Activated CD8-positive, alpha-beta memory T cell treated with anti-CD3 and anti-CD28 coated beads for 24 hours (primary cell): ENCODE measurements around the gene ARHGEF7.

Source experiments
- DNase-seq: peaks from one replicate; pipeline ENCODE4 v3.0.0-alpha.2; 2020

The ARHGEF7 gene

DNA sequence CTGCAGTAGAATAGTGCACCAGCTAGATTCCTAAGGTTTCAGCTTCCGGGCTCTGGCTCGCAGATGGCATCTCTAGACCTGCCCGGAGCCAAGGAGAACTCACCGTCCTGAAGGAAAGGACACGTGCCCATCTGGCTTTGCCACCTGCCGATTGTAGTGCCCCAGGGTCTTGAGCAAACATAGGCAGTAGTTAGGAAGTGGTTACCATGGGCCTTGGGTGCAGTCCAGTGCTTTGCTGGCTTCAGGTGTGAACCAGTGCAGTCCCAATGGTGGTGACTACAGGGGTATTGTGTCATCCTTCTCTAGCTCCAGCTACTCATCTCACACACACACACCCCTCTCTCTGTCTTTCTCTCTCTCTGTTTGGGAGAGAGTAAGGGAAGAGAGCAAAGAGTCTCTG, 143.9 kb downstream of the ARHGEF7 start:
- DNase-seq, result no peak

- DNase-seq, result no peak
Measured at GRCh38 chr13:111261326-111261725, 146.2 kb downstream of the ARHGEF7 start.

GRCh38 chr13:111262281-111262680, 147.2 kb downstream of the ARHGEF7 start:
- peak; percentile 50 for DNase-seq

GRCh38 chr13:111262715-111263114, 147.6 kb downstream of the ARHGEF7 start:
- no peak for DNase-seq

DNA sequence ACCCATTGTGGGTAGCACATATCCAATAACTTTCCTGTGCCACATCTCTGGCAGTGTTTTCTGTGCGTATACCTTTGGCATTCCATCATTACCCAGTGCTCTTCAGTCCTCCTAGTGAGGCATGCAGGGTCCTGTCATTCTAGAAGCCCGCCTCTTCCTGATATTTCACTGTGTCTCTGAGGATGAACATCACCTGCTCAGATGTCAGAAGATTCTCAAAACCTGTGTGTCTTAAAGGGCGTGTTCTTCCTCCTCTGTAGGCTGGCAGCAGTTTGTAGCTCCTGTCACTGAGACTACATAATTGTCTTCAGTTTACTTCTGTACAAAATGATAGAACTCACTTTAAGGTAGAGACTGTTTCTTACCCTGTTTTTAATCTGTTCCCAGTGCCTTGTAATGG, 148.5 kb downstream of the ARHGEF7 start:
- DNase-seq, result no peak

GRCh38 chr13:111265006-111265700, 150.0 kb downstream of the ARHGEF7 start:
- no peak for DNase-seq

- DNase-seq, result no peak
Measured at GRCh38 chr13:111265701-111266035, 150.6 kb downstream of the ARHGEF7 start.

DNA sequence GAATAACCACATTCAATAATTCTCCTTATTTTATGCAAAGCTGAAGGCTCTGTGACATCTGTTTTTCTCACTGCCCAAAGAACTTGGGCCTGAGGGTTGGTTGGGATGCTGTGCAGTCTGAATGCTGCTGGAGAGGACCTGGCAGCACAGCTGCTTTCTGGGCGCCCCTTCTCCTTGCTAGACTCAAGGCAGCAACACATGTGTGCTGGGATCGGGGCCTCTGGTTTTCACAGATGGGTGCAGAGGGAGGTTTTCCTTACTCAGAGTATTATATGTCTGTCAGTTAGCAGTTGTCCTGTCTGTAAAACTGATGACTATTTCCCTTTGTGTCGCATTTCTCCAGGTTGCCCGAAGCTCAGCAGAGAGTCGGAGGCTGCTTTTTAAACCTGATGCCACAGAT, 152.1 kb downstream of the ARHGEF7 start:
- DNase-seq, result no peak

DNA sequence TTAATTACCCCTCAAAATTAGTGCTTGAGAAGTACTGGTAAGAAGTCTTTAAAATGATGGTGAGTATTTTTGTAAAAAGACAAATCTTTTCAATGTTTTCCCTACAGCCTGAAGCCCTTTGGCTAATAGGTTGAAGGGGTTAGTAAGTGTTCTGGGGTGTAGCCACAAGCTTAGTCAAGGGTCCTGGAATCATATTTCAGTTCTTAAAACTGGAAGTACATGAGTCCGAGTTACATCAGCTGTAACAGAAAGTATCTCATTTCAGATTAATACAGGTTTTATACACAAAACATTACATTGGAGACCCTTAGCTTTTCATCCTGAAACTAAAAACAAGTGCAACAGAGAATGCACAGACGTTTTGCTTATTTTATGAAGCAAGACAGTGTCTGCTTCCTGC, 152.7 kb downstream of the ARHGEF7 start:
- DNase-seq, result no peak

GRCh38 chr13:111269508-111269907, 154.4 kb downstream of the ARHGEF7 start:
- no peak for DNase-seq

DNA sequence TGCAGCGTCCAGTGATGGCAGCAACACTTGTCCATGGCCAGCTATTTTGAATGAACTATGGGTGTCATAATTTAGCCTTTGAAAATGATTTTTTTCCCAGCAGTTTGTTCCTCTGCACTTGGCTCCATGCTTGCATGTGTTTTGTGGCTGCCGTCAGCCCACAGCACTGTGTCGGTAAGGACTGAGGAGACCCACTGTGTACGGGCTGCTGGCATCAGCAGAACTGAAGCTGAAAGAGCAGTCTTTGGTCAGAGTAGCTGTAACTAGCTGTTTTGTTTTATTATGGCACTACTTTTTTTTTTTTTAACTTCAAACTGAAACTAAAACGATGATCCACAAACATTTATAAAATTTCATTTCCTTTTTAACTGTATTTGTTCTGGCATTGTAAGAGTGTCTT, 155.0 kb downstream of the ARHGEF7 start:
- no peak for DNase-seq

GRCh38 chr13:111270765-111271698, 155.9 kb downstream of the ARHGEF7 start:
- no peak for DNase-seq

- no peak for DNase-seq
Measured at GRCh38 chr13:111272117-111272516, 157.0 kb downstream of the ARHGEF7 start.

GRCh38 chr13:111275382-111275781, 160.3 kb downstream of the ARHGEF7 start:
- DNase-seq, result no peak

GRCh38 chr13:111275995-111276618, 161.0 kb downstream of the ARHGEF7 start:
- DNase-seq, result no peak

DNA sequence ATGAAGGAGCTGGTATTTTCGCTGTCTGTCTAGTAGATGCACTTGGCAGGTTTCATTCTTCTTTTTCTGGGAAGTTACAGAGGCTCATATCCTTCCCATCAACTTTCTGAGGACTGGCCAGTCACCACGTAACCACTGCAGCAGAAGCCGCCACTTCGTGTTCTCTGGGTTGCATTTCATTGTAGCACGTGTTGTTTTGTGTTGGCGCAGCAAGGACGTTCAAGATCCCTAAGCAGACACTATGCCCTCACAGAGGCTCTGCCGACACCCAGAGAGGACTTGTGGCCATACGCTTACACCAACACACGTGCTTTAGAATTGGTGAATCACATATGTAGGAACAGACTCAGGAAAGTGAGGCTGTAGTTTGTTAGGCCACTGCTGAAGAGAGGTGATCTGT, 163.1 kb downstream of the ARHGEF7 start:
- no peak for DNase-seq

- no peak for DNase-seq
Measured at GRCh38 chr13:111278743-111279652, 163.9 kb downstream of the ARHGEF7 start.

GRCh38 chr13:111280226-111280625, 165.1 kb downstream of the ARHGEF7 start:
- no peak for DNase-seq

DNA sequence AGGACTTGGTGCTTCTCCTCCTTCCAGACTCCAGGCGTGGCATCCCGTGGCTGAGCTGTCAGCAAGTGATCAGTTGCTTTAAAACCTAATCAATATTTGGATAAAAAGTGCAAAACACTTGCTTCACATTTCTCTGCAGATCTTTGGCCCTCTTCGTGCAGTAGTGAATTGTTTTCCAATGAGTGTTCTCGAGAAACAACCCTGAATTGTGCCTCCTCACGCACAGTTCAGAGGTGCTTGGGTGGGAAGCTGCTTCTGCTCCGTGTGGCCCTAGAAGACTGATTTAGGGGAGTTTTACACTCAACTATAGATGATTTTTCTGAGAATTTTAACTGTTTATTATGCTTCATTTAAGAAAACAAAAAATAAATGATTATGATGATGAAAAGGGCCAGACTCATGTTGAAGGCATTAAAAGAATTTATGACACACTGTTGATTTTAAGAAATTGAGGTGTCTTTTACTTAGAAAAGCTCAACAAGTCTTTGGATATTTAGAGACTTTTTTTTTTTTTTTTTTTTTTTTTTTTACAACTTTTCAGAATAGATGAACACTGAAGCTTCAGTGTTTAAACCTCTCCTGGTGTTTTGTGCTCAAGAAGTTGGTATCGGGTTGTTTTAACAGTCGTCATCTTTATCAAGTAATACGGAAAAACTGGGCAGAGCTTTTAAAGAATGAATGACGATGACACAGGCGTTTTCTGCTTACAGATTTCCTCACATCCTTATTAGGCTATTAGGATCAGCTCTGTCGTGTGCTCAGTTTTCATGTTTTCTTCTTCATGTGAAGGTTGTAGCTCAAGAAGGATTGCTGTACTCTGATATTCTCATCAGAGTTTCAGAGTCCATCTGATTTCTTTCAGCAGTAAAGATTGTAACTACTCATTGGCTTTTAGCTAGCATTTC, 165.8 kb downstream of the ARHGEF7 start:
- no peak for DNase-seq

GRCh38 chr13:111281751-111282311, 166.7 kb downstream of the ARHGEF7 start:
- no peak for DNase-seq

DNA sequence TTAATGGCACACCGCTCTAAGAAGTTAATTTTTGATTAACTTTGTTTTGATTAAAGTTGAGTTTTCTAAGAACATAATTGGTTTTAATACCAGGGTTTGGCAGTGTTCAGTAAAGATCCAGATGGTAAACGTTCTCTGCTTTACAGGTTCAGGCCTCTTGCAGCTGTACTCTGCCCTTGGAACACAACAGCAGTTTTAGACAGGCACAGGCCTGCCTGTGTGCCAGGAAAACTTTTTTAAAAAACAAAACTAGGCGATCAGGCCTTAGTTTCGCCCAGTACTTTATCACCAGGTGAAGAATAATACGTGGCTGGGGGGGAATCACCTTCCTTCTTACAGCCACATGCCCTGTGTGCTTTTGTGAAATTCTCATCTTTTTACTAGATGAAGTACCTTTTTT, 167.3 kb downstream of the ARHGEF7 start:
- no peak for DNase-seq
